ENCODE data around the gene MICALL1.

- TF ChIP-seq CTCF (IDR thresholded peaks at IDR 0.05; ENCODE audit: low read depth, low read length, poor library complexity, severe bottlenecking) (no peak), EZH2phosphoT487 (IDR thresholded peaks at IDR 0.05; ENCODE audit: borderline replicate concordance, low read length) (no peak)
Observed at GRCh38 chr22:37973271-37974170, 67.4 kb downstream of the MICALL1 start.
